ENCODE results near the gene TMEM176B.

TMEM176B gene

DNA sequence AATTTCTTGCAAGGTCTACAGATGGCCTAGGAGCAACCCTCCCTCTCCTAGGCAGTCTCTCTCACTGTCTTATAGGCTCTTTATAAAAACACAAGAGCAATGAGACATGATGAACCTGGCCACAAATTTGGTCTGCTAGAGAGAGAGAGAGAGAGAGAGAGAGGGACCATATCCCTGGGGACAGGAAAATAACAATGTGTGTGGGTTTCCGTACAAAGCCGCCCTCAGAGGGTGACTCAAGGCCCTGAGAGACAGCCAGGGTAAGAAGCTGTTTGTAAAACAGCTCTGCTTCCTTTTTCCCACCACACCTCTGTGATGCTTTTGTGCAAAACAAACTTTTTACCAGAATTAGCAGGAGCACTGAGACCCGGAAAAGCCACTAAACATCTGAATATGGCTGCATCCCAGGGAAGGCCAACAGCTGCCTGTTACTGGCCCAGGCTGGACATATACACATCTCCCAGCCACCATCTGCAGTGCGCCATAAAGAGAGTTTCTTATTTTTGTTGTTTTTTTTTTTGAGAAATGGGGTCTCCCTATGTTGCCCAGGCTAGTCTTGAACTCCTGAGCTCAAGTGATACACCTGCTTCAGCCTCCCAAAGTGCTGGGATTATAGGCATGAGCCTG, 44.6 kb downstream of the TMEM176B start:
- Histone ChIP-seq H3K36me3 (ENCODE audit: insufficient read depth, low read length) (no peaks in the 10 kb centered on the region), H3K4me3 (no peak overlapping the region), H3K9me3 (ENCODE audit: low read depth, low read length) (no peaks in the 10 kb centered on the region), H3K9ac (ENCODE audit: insufficient read length) (no peak overlapping the region), H3K27ac (no peak overlapping the region)
- no peak for DNase-seq (ENCODE audit: low read depth, low spot score)
- TF ChIP-seq FOXP2 (optimal IDR thresholded peaks at IDR 0.05; ENCODE audit: control extremely low read depth, extremely low read length, insufficient read depth) (no peak), POLR2AphosphoS5 (IDR thresholded peaks at IDR 0.05; ENCODE audit: borderline replicate concordance, low read depth, low read length) (no peak), EZH2 (IDR thresholded peaks at IDR 0.05) (no peak)

DNA sequence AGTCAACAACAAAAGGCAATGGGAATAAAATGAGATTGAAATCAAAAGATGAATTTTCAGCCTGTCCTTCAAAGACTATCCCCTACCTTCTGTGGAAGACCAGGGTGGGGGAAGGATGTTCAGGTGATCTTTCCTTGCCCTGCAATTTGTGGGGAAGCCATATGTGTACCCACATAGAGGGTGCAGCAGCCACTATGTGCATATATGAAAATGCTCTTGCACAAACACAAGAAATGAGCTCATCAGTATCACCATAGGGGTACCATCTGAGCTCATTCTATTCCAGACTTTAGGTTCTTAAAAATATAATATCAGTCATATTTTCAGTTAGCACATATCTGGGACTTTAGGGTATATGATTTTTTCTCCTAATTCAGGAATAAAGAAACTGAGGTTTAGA, 45.2 kb downstream of the TMEM176B start:
- Histone ChIP-seq H3K4me3 (no peak overlapping the region), H3K27ac (no peak overlapping the region), H3K36me3 (ENCODE audit: insufficient read depth, low read length) (no peaks in the 10 kb centered on the region), H3K9me3 (ENCODE audit: low read depth, low read length) (no peaks in the 10 kb centered on the region), H3K9ac (ENCODE audit: insufficient read length) (no peak overlapping the region)
- DNase-seq (ENCODE audit: low read depth, low spot score): no peak
- TF ChIP-seq EZH2 (IDR thresholded peaks at IDR 0.05) (no peak), POLR2AphosphoS5 (IDR thresholded peaks at IDR 0.05; ENCODE audit: borderline replicate concordance, low read depth, low read length) (no peak), FOXP2 (optimal IDR thresholded peaks at IDR 0.05; ENCODE audit: control extremely low read depth, extremely low read length, insufficient read depth) (no peak)

DNA sequence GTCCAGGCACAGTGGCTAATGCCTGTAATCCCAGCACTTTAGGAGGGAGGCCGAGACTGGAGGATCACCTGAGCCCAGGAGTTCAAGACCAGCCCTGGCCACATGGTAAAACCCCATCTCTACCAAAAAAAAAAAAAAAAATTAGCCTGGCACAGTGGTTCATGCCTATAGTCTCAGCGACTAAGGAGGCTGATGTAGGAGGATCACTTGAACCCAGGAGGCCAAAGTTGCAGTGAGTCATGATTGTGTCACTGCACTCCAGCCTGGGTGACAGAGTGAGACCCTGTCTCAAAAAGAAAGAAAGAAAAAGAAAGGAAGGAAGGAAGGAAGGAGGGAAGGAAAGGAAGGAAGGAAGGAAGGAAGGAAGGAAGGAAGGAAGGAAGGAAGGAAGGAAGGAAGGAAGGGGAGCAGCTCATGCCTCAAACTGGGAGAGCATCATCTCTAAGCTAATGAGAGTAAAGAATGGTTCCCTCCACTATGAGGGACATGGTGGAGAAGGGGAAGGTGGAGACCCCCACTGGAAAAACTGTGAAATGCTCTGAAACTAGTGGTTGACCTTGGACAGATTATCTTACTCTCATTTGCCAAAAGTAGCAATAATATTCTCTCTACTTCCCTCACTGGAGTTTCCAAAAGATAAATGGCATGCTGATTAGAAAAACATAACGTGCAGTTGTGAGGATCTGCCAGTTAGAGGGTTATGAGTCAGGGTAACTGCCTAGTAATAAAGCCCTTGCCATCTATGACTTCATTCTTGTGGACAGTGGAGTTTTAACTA, 46.1 kb downstream of the TMEM176B start:
- no peak for TF ChIP-seq FOXP2 (optimal IDR thresholded peaks at IDR 0.05; ENCODE audit: control extremely low read depth, extremely low read length, insufficient read depth)
- TF ChIP-seq EZH2 (IDR thresholded peaks at IDR 0.05): no peak
- TF ChIP-seq POLR2AphosphoS5 (IDR thresholded peaks at IDR 0.05; ENCODE audit: borderline replicate concordance, low read depth, low read length): no peak
- no peak for DNase-seq (ENCODE audit: low read depth, low spot score)
- H3K36me3 ChIP-seq (ENCODE audit: insufficient read depth, low read length): no peaks in the 10 kb centered on the region
- H3K4me3 ChIP-seq: no peak overlapping the region
- no peak overlapping the region for H3K27ac ChIP-seq
- H3K9me3 ChIP-seq (ENCODE audit: low read depth, low read length): no peaks in the 10 kb centered on the region
- H3K9ac ChIP-seq (ENCODE audit: insufficient read length): no peak overlapping the region

GRCh38 chr7:150753239-150753638, 46.9 kb downstream of the TMEM176B start:
- DNase-seq (ENCODE audit: low read depth, low spot score): no peak
- Histone ChIP-seq H3K36me3 (ENCODE audit: insufficient read depth, low read length) (no peaks in the 10 kb centered on the region), H3K27ac (no peak overlapping the region), H3K9me3 (ENCODE audit: low read depth, low read length) (no peaks in the 10 kb centered on the region), H3K4me3 (no peak overlapping the region), H3K9ac (ENCODE audit: insufficient read length) (no peak overlapping the region)
- no peak for TF ChIP-seq EZH2 (IDR thresholded peaks at IDR 0.05)
- no peak for TF ChIP-seq POLR2AphosphoS5 (IDR thresholded peaks at IDR 0.05; ENCODE audit: borderline replicate concordance, low read depth, low read length)
- TF ChIP-seq FOXP2 (optimal IDR thresholded peaks at IDR 0.05; ENCODE audit: control extremely low read depth, extremely low read length, insufficient read depth): no peak

- Histone ChIP-seq H3K9ac (ENCODE audit: insufficient read length) (no peak overlapping the region), H3K9me3 (ENCODE audit: low read depth, low read length) (no peaks in the 10 kb centered on the region), H3K36me3 (ENCODE audit: insufficient read depth, low read length) (no peaks in the 10 kb centered on the region), H3K27ac (no peak overlapping the region), H3K4me3 (no peak overlapping the region)
- no peak for DNase-seq (ENCODE audit: low read depth, low spot score)
- TF ChIP-seq POLR2AphosphoS5 (IDR thresholded peaks at IDR 0.05; ENCODE audit: borderline replicate concordance, low read depth, low read length) (no peak), EZH2 (IDR thresholded peaks at IDR 0.05) (no peak), FOXP2 (optimal IDR thresholded peaks at IDR 0.05; ENCODE audit: control extremely low read depth, extremely low read length, insufficient read depth) (no peak)
Measured at GRCh38 chr7:150751702-150752101, 48.5 kb downstream of the TMEM176B start.

- Histone ChIP-seq H3K9ac (ENCODE audit: insufficient read length) (no peak overlapping the region), H3K9me3 (ENCODE audit: low read depth, low read length) (no peaks in the 10 kb centered on the region), H3K4me3 (no peak overlapping the region), H3K27ac (no peak overlapping the region), H3K36me3 (ENCODE audit: insufficient read depth, low read length) (no peaks in the 10 kb centered on the region)
- no peak for DNase-seq (ENCODE audit: low read depth, low spot score)
- TF ChIP-seq FOXP2 (optimal IDR thresholded peaks at IDR 0.05; ENCODE audit: control extremely low read depth, extremely low read length, insufficient read depth): no peak
- TF ChIP-seq POLR2AphosphoS5 (IDR thresholded peaks at IDR 0.05; ENCODE audit: borderline replicate concordance, low read depth, low read length): no peak
- TF ChIP-seq EZH2 (IDR thresholded peaks at IDR 0.05): no peak
Measured at GRCh38 chr7:150748376-150748775, 51.8 kb downstream of the TMEM176B start.

GRCh38 chr7:150746921-150747320, 53.2 kb downstream of the TMEM176B start:
- no peak overlapping the region for H3K4me3 ChIP-seq
- TF ChIP-seq FOXP2 (optimal IDR thresholded peaks at IDR 0.05; ENCODE audit: control extremely low read depth, extremely low read length, insufficient read depth): no peak
- TF ChIP-seq POLR2AphosphoS5 (IDR thresholded peaks at IDR 0.05; ENCODE audit: borderline replicate concordance, low read depth, low read length): no peak
- no peak for TF ChIP-seq EZH2 (IDR thresholded peaks at IDR 0.05)
- H3K27ac ChIP-seq: no peak overlapping the region
- no peaks in the 10 kb centered on the region for H3K9me3 ChIP-seq (ENCODE audit: low read depth, low read length)
- no peaks in the 10 kb centered on the region for H3K36me3 ChIP-seq (ENCODE audit: insufficient read depth, low read length)
- H3K9ac ChIP-seq (ENCODE audit: insufficient read length): no peak overlapping the region
- DNase-seq (ENCODE audit: low read depth, low spot score): no peak

GRCh38 chr7:150745876-150746275, 54.3 kb downstream of the TMEM176B start:
- no peak for DNase-seq (ENCODE audit: low read depth, low spot score)
- TF ChIP-seq FOXP2 (optimal IDR thresholded peaks at IDR 0.05; ENCODE audit: control extremely low read depth, extremely low read length, insufficient read depth) (no peak), POLR2AphosphoS5 (IDR thresholded peaks at IDR 0.05; ENCODE audit: borderline replicate concordance, low read depth, low read length) (no peak), EZH2 (IDR thresholded peaks at IDR 0.05) (no peak)
- Histone ChIP-seq H3K36me3 (ENCODE audit: insufficient read depth, low read length) (no peaks in the 10 kb centered on the region), H3K9ac (ENCODE audit: insufficient read length) (no peak overlapping the region), H3K4me3 (no peak overlapping the region), H3K9me3 (ENCODE audit: low read depth, low read length) (no peaks in the 10 kb centered on the region), H3K27ac (no peak overlapping the region)
